ENCODE measurements around the gene TIFAB.

TIFAB gene

DNA sequence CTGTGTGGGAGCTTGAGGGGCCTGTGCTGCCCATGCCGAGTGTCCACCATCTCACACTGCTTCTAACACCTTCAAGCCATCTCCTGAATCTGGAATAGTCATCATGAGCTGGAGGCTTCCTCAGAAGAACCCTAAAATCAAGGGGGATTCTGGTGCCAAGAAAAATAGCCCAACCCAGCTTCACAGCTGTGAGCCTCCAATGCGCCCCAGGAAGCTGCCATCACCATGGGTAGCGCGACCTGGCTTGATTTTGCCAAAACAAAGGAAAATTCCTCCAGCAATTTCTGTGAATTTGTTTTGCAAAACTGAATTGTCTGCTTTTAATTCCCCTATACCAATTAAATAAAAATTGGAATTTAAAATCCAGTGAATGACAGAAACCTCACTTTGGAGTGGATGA is 6.2 kb upstream of the TIFAB start:
- DNase-seq (ENCODE audit: low spot score) = no peak

- DNase-seq (ENCODE audit: low spot score) = no peak
Measured at GRCh38 chr5:135457424-135458071, 5.4 kb upstream of the TIFAB start.

DNA sequence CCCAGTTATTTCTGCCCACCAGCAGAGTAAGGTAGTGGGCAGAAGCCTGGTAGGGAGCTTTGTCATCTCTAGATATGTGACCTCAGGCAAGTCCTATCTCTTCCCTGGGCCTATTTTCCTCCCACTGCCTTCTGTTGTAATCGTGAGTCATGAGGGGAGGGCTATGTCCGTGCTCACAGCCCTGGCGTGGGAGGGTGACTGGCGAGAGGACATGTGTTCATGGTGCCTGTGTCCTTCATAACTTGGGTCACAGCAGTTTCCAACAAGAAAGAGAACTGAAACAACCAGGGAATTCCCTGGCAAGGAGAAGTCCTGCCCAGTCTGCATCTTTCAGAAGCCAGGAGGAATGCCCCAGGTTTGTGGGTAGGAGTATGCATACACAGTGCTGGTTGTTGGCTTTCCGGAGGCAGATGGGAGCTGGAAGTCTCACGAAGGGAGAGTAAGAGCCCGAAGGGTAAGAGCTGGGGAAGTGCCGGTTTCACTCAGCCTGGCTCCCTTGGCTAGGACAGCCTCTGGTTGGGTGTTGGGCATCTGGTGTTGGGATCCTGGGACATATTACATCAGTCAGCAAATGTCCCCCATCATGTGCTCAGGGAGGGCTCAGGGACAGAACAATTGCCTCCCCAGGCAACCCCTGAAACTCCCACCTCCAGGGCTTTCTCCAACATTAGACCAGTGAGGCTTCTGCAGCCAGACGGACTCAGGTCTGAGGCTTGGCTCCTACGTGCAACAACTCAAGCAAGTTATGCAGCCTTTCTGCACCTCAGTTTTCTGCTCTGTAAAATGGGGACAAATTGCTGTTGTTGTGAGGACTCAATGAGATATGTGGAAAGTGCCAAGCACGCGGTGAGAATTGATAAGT is 4.3 kb upstream of the TIFAB start:
- no peak for DNase-seq (ENCODE audit: low spot score)

DNA sequence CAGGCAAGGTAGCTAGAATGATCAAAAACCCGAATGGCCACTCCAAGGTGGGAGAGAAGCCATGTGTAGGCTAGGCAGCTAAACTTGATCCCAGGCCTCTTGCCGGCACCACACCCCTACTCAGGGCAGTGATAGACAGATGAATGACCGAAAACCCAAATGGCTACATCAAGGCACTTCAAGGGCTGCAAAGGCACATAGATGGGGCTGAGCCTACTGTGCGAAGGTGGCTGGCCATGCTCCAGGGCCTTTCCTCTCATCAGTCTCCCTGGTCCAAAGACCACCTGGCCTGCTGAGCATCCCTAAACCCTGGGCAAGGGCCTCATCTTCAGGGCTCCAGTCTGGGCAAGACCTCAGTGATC is 3.7 kb upstream of the TIFAB start:
- no peak for DNase-seq (ENCODE audit: low spot score)

DNA sequence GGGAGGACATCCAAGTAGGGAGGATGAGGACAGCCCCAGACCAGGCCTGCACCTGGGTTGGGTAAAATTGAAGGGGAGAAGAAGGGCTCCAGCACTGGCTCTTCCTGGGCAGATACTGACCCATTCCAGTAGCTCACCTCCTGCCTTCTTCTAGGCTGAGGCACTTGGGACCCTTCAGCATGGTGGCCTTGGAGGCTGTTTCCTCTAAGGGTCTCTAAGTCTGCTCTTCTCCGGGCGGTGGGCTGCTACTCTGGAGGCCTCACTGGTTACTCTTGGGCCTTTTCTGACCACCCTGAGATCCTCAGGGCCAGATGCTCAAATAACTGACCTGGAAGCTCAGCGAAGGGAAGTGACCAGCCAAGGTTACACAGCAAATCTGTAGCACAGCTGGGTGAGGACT is 2.8 kb upstream of the TIFAB start:
- no peak for DNase-seq (ENCODE audit: low spot score)

DNA sequence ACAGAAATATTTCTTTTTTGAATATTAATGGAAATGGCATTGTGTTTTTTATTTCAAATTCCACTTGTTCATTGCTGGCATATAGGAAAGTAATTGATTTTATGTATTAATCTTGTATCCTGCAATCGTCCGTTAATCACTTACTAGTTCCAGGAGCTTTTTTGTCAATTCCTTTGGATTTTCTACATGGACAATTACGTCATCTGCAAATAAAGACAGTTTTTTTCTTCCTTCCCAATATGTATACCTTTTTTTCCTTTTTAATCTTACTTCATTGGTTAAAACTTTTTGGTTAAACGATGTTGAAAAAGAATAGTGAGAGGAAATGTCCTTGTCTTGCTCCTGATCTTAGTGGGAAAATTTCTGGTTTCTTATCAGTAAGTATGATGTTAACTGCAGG is 1.5 kb upstream of the TIFAB start:
- DNase-seq (ENCODE audit: low spot score) = no peak

- DNase-seq (ENCODE audit: low spot score) = no peak
Measured at GRCh38 chr5:135451581-135452320, 400 bp downstream of the TIFAB start.

GRCh38 chr5:135450952-135451351 is 1.2 kb downstream of the TIFAB start:
- DNase-seq (ENCODE audit: low spot score) = no peak

DNA sequence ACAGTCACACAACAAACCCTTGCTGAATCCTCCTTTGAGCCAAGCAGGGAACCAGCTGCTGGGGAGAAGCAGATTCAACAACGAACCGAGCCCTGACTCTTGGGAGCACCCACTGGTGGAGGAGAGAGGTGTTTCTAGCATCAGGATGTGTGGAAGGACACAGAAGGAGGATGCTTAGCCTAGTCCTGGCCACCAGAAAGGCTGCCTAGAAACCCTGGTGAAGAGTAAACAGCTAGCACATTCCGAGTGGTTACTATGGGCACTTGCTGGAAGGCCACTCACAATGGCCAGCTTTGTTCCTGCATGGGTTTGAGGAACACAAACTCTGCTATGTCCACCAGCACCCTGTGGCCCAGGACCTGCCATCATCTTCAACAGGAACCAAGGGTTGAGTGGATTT is 1.8 kb downstream of the TIFAB start:
- no peak for DNase-seq (ENCODE audit: low spot score)

GRCh38 chr5:135449644-135450043 is 2.5 kb downstream of the TIFAB start:
- DNase-seq (ENCODE audit: low spot score) = no peak

DNA sequence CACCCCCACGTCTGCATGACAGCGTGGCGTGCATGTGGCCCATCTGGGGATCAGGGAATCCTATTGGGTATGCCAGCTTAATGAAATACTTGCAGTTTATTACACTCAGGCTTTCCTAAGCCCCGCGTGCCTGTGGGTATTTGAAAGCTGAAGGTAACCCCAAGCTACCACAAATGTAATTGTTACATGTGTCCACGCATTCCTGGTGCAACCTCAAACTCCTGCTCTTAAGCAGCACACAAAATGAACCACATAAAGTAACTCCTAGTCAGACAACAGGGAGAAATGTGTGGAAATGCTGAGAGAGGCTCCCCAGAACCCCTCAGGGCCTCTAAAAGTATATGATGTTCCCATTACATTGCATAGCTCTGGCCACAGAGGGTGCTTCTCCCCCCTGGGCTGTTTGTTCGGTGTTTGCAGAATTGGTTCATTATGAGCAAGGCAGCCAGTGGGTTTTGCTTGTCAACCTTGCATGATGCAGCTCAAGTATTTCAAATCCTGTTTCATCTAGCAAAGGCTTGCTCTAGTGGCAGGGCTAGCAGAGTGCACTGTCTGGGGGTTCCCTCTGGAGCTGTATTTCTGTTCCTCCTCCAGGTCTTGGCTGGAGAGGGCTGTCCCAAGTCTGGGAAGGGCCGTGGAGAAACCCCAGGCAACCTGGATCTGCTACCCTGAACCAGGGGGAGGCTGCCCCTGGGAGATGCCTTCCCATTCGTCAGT is 3.2 kb downstream of the TIFAB start:
- no peak for DNase-seq (ENCODE audit: low spot score)

- no peak for DNase-seq (ENCODE audit: low spot score)
Measured at GRCh38 chr5:135448071-135448739, 3.9 kb downstream of the TIFAB start.

DNA sequence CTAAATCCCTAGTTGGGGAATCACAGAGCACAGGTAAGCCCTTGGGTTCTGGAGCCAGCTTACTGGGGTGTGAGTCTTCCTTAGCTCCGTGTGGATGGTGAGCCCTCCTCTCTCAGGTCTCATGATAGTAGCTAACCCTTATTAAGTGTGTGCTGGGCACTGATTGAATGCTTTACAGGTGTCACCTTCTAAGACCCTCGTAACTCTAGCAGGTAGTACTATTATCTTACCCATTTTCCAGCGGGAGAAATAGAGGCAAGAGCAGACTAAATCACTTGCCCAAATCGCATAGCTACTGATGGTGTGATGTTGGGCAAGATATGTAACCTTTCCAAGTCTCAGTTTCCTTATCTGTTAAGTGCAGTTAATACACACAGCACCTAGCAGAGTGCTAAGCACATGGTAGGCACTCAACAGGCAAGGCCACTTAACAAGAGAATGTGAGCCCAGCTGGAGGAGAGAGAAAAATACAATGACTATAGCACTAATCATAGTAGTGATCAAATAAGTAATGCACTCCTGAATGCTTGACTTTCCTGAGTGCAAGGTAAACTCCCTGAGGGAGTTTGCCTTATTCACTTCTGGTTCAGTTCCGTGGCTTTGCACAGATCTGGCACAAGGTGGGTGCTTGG is 4.7 kb downstream of the TIFAB start, which contains the start of gene DCANP1:
Gene DCANP1, minus strand, starts transcription at position 51 of the 632 bp plus-strand sequence. CDS start 240 bp downstream, outside the sequence.
- DNase-seq (ENCODE audit: low spot score) = no peak

- no peak for DNase-seq (ENCODE audit: low spot score)
Measured at GRCh38 chr5:135446615-135447014, 5.5 kb downstream of the TIFAB start.

GRCh38 chr5:135446206-135446605 is 5.9 kb downstream of the TIFAB start:
- DNase-seq (ENCODE audit: low spot score) = no peak

DNA sequence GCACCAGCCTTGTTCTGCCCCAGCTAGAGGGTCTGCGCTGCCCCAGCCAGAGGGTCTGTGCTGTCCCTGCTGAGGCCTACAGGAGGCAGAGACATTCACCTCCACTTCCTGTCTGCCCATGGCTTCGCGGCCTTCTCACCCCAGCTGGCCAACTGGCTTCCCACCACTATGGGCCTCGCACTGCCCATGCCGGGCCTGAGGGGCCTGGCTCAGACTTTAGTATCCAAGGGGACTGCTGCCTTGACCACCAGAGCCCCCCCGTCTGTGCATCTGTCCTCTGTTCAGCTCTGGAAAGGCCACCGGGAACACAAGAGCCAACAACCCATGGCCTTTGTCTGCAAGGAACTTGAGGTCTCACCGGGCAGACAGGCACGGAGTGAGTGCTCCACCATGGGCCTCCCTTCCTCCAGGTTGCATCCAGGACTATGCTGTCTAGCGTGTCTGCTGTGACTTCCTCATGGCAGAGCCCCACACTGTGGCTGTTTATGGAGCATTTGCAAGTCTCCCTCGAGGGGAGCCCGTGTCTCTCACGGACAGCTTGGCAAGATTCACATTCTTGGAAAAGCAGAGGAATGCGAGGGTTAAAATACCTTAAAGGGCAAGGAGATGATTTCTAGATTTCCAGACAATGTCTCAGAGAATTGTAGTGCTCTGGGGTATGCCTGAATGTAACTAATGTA is 6.7 kb downstream of the TIFAB start:
- no peak for DNase-seq (ENCODE audit: low spot score)

- DNase-seq (ENCODE audit: low spot score) = no peak
Measured at GRCh38 chr5:135444881-135445280, 7.3 kb downstream of the TIFAB start.

- no peak for DNase-seq (ENCODE audit: low spot score)
Measured at GRCh38 chr5:135444360-135444759, 7.8 kb downstream of the TIFAB start.

DNA sequence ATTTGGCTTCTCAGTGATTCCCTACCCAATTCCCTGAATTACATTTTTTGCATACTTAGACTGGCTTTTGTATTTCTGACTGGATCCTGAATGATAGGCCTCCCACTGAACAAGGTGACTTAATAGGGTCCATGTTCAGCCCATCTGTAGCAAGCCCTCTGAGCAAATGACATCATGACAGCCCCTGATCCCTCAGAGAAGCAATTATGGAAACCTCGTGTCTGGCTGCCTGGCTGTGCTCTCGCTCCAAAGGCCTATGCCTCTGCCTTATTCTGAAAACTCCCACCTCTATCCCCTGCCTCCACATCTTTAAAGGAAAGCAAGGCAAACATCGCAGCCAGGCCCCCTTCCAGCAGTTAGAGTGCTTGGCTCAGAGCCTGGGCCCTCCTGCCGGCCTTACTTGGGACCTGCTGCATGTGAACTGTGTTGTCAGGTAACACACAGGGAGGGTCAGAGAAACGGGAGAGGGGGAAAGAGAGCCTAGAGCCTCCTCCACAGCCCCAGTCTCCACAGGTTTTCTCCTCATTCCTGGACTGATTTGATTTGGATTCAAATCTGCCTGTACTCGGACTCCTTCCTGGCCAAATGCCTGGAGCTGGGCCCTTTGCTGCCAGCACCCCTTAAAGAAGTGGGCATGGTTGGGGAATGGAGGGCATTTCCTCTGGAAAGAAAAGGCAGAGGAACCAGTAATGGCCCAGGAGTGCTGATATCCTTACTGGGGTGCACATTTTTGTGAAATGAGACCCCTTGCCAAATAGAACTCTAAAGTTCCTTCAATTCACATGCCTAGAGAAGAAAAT is 8.8 kb downstream of the TIFAB start:
- DNase-seq (ENCODE audit: low spot score) = no peak
